ENCODE data around the gene TP73. TPM values are rescaled to one million over a fixed set of nuclear protein-coding genes. Genes with fewer than 3 reads are reported as not detected.

The TP73 gene
- total RNA-seq, 1 experiment from 2014 or later = 11.9 TPM

- Histone ChIP-seq H3K9me3 (no peaks in the 10 kb centered on the region), H3K27me3 (replicated peaks; ENCODE audit: control insufficient read depth, insufficient read depth, low read length) (no peaks in the 10 kb centered on the region), H3K4me1 (no peaks in the 10 kb centered on the region), H3K36me3 (ENCODE audit: control insufficient read depth, insufficient read depth, low read length) (no peaks in the 10 kb centered on the region), H3K4me3 (ENCODE audit: low read depth, low read length) (no peak overlapping the region)
- Mint-ChIP-seq H3K9me3 (ENCODE audit: unreplicated experiment) (no peaks in the 10 kb centered on the region), H3K4me1 (ENCODE audit: low read depth, unreplicated experiment) (no peaks in the 10 kb centered on the region), H3K36me3 (ENCODE audit: insufficient read depth, unreplicated experiment) (no peaks in the 10 kb centered on the region), H3K27me3 (ENCODE audit: insufficient read depth, unreplicated experiment) (no peaks in the 10 kb centered on the region), H3K4me3 (ENCODE audit: unreplicated experiment) (no peak overlapping the region), H3K27ac (ENCODE audit: unreplicated experiment) (no peak overlapping the region)
- CTCF ChIA-PET = interaction anchor here (0.7 kb wide), 1 partner anchor 69 kb away, joined by 3 read pairs; no protein-coding TSS in a partner anchor
- no TSS peak for BruUV-seq (replicated peaks)
- intact Hi-C loops (cut with micrococcal nuclease; ENCODE audit: unreplicated experiment) = no loop called here
- POLR2A ChIA-PET = no interaction called here
- TF ChIP-seq CTCF (IDR thresholded peaks at IDR 0.05; ENCODE audit: insufficient read depth in 1 of 2, low read depth in 1 of 2, low read length in 1 of 2, severe bottlenecking in 1 of 2, unreplicated experiment in 1 of 2) = no peak
- DNase-seq = no peak
Measured at GRCh38 chr1:3733094-3733882, 81.0 kb downstream of the TP73 start.

GRCh38 chr1:3733883-3734589, 81.7 kb downstream of the TP73 start:
- no peaks in the 10 kb centered on the region for H3K4me1 ChIP-seq
- H3K36me3 ChIP-seq (ENCODE audit: control insufficient read depth, insufficient read depth, low read length) = no peaks in the 10 kb centered on the region
- Mint-ChIP-seq H3K4me3 (ENCODE audit: unreplicated experiment) (no peak overlapping the region), H3K36me3 (ENCODE audit: insufficient read depth, unreplicated experiment) (no peaks in the 10 kb centered on the region), H3K27me3 (ENCODE audit: insufficient read depth, unreplicated experiment) (no peaks in the 10 kb centered on the region), H3K27ac (ENCODE audit: unreplicated experiment) (no peak overlapping the region), H3K9me3 (ENCODE audit: unreplicated experiment) (no peaks in the 10 kb centered on the region), H3K4me1 (ENCODE audit: low read depth, unreplicated experiment) (no peaks in the 10 kb centered on the region)
- H3K9me3 ChIP-seq = no peaks in the 10 kb centered on the region
- CTCF ChIA-PET = interaction anchor here (0.7 to 1.3 kb wide), 2 partner anchors 10 to 70 kb away, joined by 3 to 6 read pairs; no protein-coding TSS in a partner anchor
- no TSS peak for BruUV-seq (replicated peaks)
- no peak for DNase-seq
- H3K4me3 ChIP-seq (ENCODE audit: low read depth, low read length) = no peak overlapping the region
- no peak for TF ChIP-seq CTCF (IDR thresholded peaks at IDR 0.05; ENCODE audit: insufficient read depth in 1 of 2, low read depth in 1 of 2, low read length in 1 of 2, severe bottlenecking in 1 of 2, unreplicated experiment in 1 of 2)
- intact Hi-C loops (cut with micrococcal nuclease; ENCODE audit: unreplicated experiment) = no loop called here
- POLR2A ChIA-PET = no interaction called here
- no peaks in the 10 kb centered on the region for H3K27me3 ChIP-seq (replicated peaks; ENCODE audit: control insufficient read depth, insufficient read depth, low read length)

- Mint-ChIP-seq H3K4me3 (ENCODE audit: unreplicated experiment) (no peak overlapping the region), H3K27me3 (ENCODE audit: insufficient read depth, unreplicated experiment) (no peaks in the 10 kb centered on the region), H3K36me3 (ENCODE audit: insufficient read depth, unreplicated experiment) (no peaks in the 10 kb centered on the region), H3K9me3 (ENCODE audit: unreplicated experiment) (no peaks in the 10 kb centered on the region), H3K27ac (ENCODE audit: unreplicated experiment) (no peak overlapping the region), H3K4me1 (ENCODE audit: low read depth, unreplicated experiment) (no peaks in the 10 kb centered on the region)
- TF ChIP-seq CTCF (IDR thresholded peaks at IDR 0.05; ENCODE audit: insufficient read depth in 1 of 2, low read depth in 1 of 2, low read length in 1 of 2, severe bottlenecking in 1 of 2, unreplicated experiment in 1 of 2) = no peak
- DNase-seq = no peak
- Histone ChIP-seq H3K4me1 (no peaks in the 10 kb centered on the region), H3K4me3 (ENCODE audit: low read depth, low read length) (no peak overlapping the region), H3K36me3 (ENCODE audit: control insufficient read depth, insufficient read depth, low read length) (no peaks in the 10 kb centered on the region), H3K27me3 (replicated peaks; ENCODE audit: control insufficient read depth, insufficient read depth, low read length) (no peaks in the 10 kb centered on the region), H3K9me3 (no peaks in the 10 kb centered on the region)
- ChIA-PET POLR2A (no interaction called here), CTCF (interaction anchor here (1.3 kb wide), 1 partner anchor 10 kb away, joined by 6 read pairs; no protein-coding TSS in a partner anchor)
- intact Hi-C loops (cut with micrococcal nuclease; ENCODE audit: unreplicated experiment) = no loop called here
- BruUV-seq (replicated peaks) = no TSS peak
Measured at GRCh38 chr1:3734602-3735001, 82.3 kb downstream of the TP73 start.
